Motor neuron (in vitro differentiated cells): Measurements from ENCODE around the gene HOXA2. TPM values are rescaled to one million over a fixed set of nuclear protein-coding genes. Genes with fewer than 3 reads are reported as not detected.

ENCODE experiments used
- ATAC-seq, 8 experiments: fragments of 200-7000 bp; cut with Tn5 transposase; replicated peaks in 6 of 8; 2 replicates each; pipeline ENCODE4 v1.8.0; 2021; ENCODE audit warnings: mild to moderate bottlenecking in 8 of 8, moderate library complexity in 8 of 8
- H3K27ac ChIP-seq, 2 donors: fragments of 250-450 bp; sonication (Bioruptor Pico); 2 replicates each; pipeline ENCODE4 v1.9.0; 2021; ENCODE audit warnings: antibody characterized with exemption in 2 of 2, mild to moderate bottlenecking in 2 of 2, moderate library complexity in 1 of 2
- H3K4me1 ChIP-seq, 2 donors: fragments of 250-450 bp; sonication (Bioruptor Pico); replicated peaks in 1 of 2; 2 replicates each; pipeline ENCODE4 v1.6.1; 2021; ENCODE audit warnings: antibody characterized with exemption in 2 of 2, mild to moderate bottlenecking in 2 of 2, moderate library complexity in 1 of 2
- H3K4me3 ChIP-seq, 5 donors: fragments of 250-450 bp; sonication (Bioruptor Pico); 2 replicates each; pipeline ENCODE4 v1.9.0; 2021; ENCODE audit warnings: antibody characterized with exemption in 5 of 5, mild to moderate bottlenecking in 5 of 5, moderate library complexity in 4 of 5
- WGBS, 10 experiments: fragments of 450-650 bp; shearing (Covaris generic); methylation state at CpG; one replicate each; pipeline ENCODE4 v1.0.0; 2022; 5-methylcytosine and 5-hydroxymethylcytosine counted together
- in situ Hi-C, 9 experiments: fragments of 400-800 bp; cut with MboI; loops; one replicate each; pipeline ENCODE4 v1.15.0; 2021; ENCODE audit warnings: low sequenced_read_pairs in 9 of 9, low pct_unique_long_range_greater_than_20kb in 2 of 9; ENCODE audit not compliant: unreplicated experiment in 9 of 9
- total RNA-seq, 8 experiments: library from RNA; unstranded; fragments of 300-600 nt; gene quantifications; 2 replicates each; pipeline versions ENCODE4 v1.2.3 to v1.2.4, GENCODE V29; 2022

The HOXA2 gene
- total RNA-seq, 8 experiments from 2014 or later: 0.31 to 23.0 (median 10.9) TPM

- 0 to 89% (median 17%) methylated on average over 1 to 13 of the region's 53 CpGs; no CpG with 5 or more reads in 5 of the 10 experiments for whole genome bisulfite sequencing, 10 experiments
- H3K4me3 ChIP-seq: peak overlapping the region; percentile 46 to 81 (median 63)
These were observed 37.0 kb upstream of the HOXA2 start for GRCh38 chr7:27139334-27140125.

GRCh38 chr7:27138985-27139333, 36.5 kb upstream of the HOXA2 start:
- H3K4me1 ChIP-seq: peaks cover 19 to 22% of the 10 kb centered on the region in 2 donors
- in situ Hi-C loops: no loop called here
- no peak for ATAC-seq
- peak overlapping the region; percentile 92 to 93 for H3K27ac ChIP-seq
- peak overlapping the region; percentile 46 to 81 (median 63) for H3K4me3 ChIP-seq
- whole genome bisulfite sequencing, 10 experiments: 0 to 100% (median 10%) methylated on average over 1 to 9 of the region's 11 CpGs; no CpG with 5 or more reads in 2 of the 10 experiments

More at GRCh38 chr7:27139334-27140125, 37.0 kb upstream of the HOXA2 start:
- in situ Hi-C loops: loop anchor here in 2 of 9 experiments (10.0 kb wide), 1 partner anchor 285 kb away; no protein-coding TSS in a partner anchor
- H3K27ac ChIP-seq: peak overlapping the region; percentile 92 to 93
- no peak for ATAC-seq
- peaks cover 13 to 22% of the 10 kb centered on the region in 2 donors for H3K4me1 ChIP-seq

- in situ Hi-C loops: no loop called here
- peak overlapping the region; percentile 92 to 93 for H3K27ac ChIP-seq
- 0 to 33% (median 13%) methylated on average over 1 of the region's 1 CpG; no CpG with 5 or more reads in 7 of the 10 experiments for WGBS, 10 experiments
These were observed 36.0 kb upstream of the HOXA2 start for GRCh38 chr7:27138472-27138871.

GRCh38 chr7:27137640-27138315, 35.3 kb upstream of the HOXA2 start:
- Histone ChIP-seq H3K27ac (peak overlapping the region; percentile 92 to 93), H3K4me1 (peaks cover 22 to 31% of the 10 kb centered on the region in 2 donors), H3K4me3 (peak overlapping the region; percentile 46 to 81 (median 63))
- WGBS, 10 experiments: 0 to 100% (median 29%) methylated on average over 1 to 2 of the region's 2 CpGs; no CpG with 5 or more reads in 2 of the 10 experiments
- no peak for ATAC-seq
- in situ Hi-C loops: no loop called here

More at GRCh38 chr7:27138472-27138871, 36.0 kb upstream of the HOXA2 start:
- Histone ChIP-seq H3K4me3 (peak overlapping the region; percentile 46 to 81 (median 63)), H3K4me1 (peaks cover 22 to 24% of the 10 kb centered on the region in 2 donors)
- ATAC-seq: no peak

- in situ Hi-C loops: no loop called here
- Histone ChIP-seq H3K4me1 (peaks cover 22 to 37% of the 10 kb centered on the region in 2 donors), H3K4me3 (peak overlapping the region in 4 of 5 donors; percentile 46 to 92 (median 64)), H3K27ac (peak overlapping the region; percentile 84 to 93)
- ATAC-seq: no peak
- 0 to 40% (median 20%) methylated on average over 1 to 2 of the region's 2 CpGs; no CpG with 5 or more reads in 3 of the 10 experiments for WGBS, 10 experiments
These were observed 31.9 kb upstream of the HOXA2 start for GRCh38 chr7:27134392-27134791.

- Histone ChIP-seq H3K4me1 (peaks cover 22 to 44% of the 10 kb centered on the region in 2 donors), H3K4me3 (peak overlapping the region; percentile 46 to 92 (median 69)), H3K27ac (peak overlapping the region; percentile 84 to 93)
- ATAC-seq: peak in 4 of 8 experiments; percentile 1 to 9 (median 4)
- WGBS, 10 experiments: 1 to 97% (median 17%) methylated on average over 1 to 16 of the region's 18 CpGs; no CpG with 5 or more reads in 2 of the 10 experiments
- in situ Hi-C loops: no loop called here
These were observed 31.1 kb upstream of the HOXA2 start for GRCh38 chr7:27133409-27134231.

GRCh38 chr7:27132978-27133377, 30.5 kb upstream of the HOXA2 start:
- no peak for ATAC-seq
- Histone ChIP-seq H3K27ac (peak overlapping the region; percentile 84 to 93), H3K4me3 (peak overlapping the region; percentile 46 to 92 (median 69)), H3K4me1 (peaks cover 22 to 50% of the 10 kb centered on the region in 2 donors)
- 0 to 84% (median 63%) methylated on average over 3 to 6 of the region's 6 CpGs; no CpG with 5 or more reads in 3 of the 10 experiments for WGBS, 10 experiments
- in situ Hi-C loops: no loop called here

GRCh38 chr7:27132214-27132613, 29.7 kb upstream of the HOXA2 start:
- in situ Hi-C loops: no loop called here
- no peak for ATAC-seq

GRCh38 chr7:27131390-27131819, 28.9 kb upstream of the HOXA2 start:
- Histone ChIP-seq H3K4me1 (peaks cover 28 to 66% of the 10 kb centered on the region in 2 donors), H3K27ac (peak overlapping the region; percentile 84 to 93), H3K4me3 (peak overlapping the region; percentile 47 to 92 (median 69))
- WGBS, 10 experiments: 0 to 44% (median 15%) methylated on average over 1 to 12 of the region's 12 CpGs
- in situ Hi-C loops: no loop called here
- no peak for ATAC-seq

More at GRCh38 chr7:27132214-27132613, 29.7 kb upstream of the HOXA2 start:
- peak overlapping the region; percentile 84 to 93 for H3K27ac ChIP-seq
- peak overlapping the region; percentile 47 to 92 (median 69) for H3K4me3 ChIP-seq
- H3K4me1 ChIP-seq: peaks cover 26 to 58% of the 10 kb centered on the region in 2 donors
- WGBS, 10 experiments: 6 to 100% (median 60%) methylated on average over 1 to 2 of the region's 2 CpGs; no CpG with 5 or more reads in 2 of the 10 experiments

- 0 to 4% (median 1%) methylated on average over 1 to 7 of the region's 67 CpGs; no CpG with 5 or more reads in 4 of the 10 experiments for WGBS, 10 experiments
- peak; percentile 76 to 93 (median 86) for ATAC-seq
- peak within 1 kb of the TSS; percentile 47 to 92 (median 69) for H3K4me3 ChIP-seq
- peaks cover 27 to 71% of the 10 kb centered on the region in 2 donors for H3K4me1 ChIP-seq
- in situ Hi-C loops: no loop called here
- H3K27ac ChIP-seq: peak within 1 kb of the TSS; percentile 93 to 94
These were observed 28.3 kb upstream of the HOXA2 start, which contains the start of gene HOXA4 for GRCh38 chr7:27130540-27131389. HOXA4 (minus strand) TSS chr7:27130757; CDS start chr7:27130733, 24 bp downstream.

- 0 to 71% (median 69%) methylated on average over 2 to 4 of the region's 72 CpGs; no CpG with 5 or more reads in 7 of the 10 experiments for WGBS, 10 experiments
- peaks cover 28 to 71% of the 10 kb centered on the region in 2 donors for H3K4me1 ChIP-seq
- peak; percentile 32 to 58 (median 40) for ATAC-seq
- H3K27ac ChIP-seq: peak overlapping the region; percentile 92 to 94
- in situ Hi-C loops: no loop called here
- peak overlapping the region; percentile 47 to 92 (median 69) for H3K4me3 ChIP-seq
These were observed 27.5 kb upstream of the HOXA2 start for GRCh38 chr7:27129729-27130539.
